IPS-20b (cell line): ENCODE measurements around the gene COPS3.
A peak's percentile ranks its signal among the peaks of the same experiment; 100 is the strongest.
"Not testable (repeated sequence)": the region's sequence is repeated elsewhere in the genome, so short reads cannot be mapped to it uniquely, and the experiment has no call there.

ENCODE experiments used
- H3K27ac ChIP-seq: one replicate; pipeline ENCODE4 v1.5.1; 2013; ENCODE audit warnings: low read length
- H3K27me3 ChIP-seq: 2 replicates; pipeline ENCODE4 v1.6.1; 2013; ENCODE audit warnings: mild to moderate bottlenecking, low read length, inconsistent platforms; ENCODE audit not compliant: insufficient read depth
- H3K36me3 ChIP-seq: 2 replicates; pipeline ENCODE4 v1.6.1; 2013; ENCODE audit warnings: low read depth, mild to moderate bottlenecking, inconsistent platforms, low read length, moderate library complexity; ENCODE audit not compliant: insufficient read depth
- H3K4me1 ChIP-seq: 2 replicates; pipeline ENCODE4 v1.6.1; 2013; ENCODE audit warnings: mild to moderate bottlenecking, control low read depth, inconsistent platforms, low read length, moderate library complexity; ENCODE audit not compliant: insufficient read depth
- H3K4me3 ChIP-seq: 2 replicates; pipeline ENCODE4 v1.5.1; 2013; ENCODE audit warnings: mild to moderate bottlenecking, low read length, inconsistent platforms
- H3K9ac ChIP-seq: 2 replicates; pipeline ENCODE4 v1.6.1; 2013; ENCODE audit warnings: low read depth, mild to moderate bottlenecking, inconsistent platforms, low read length, moderate library complexity
- H3K9me3 ChIP-seq: 2 replicates; pipeline ENCODE4 v1.6.1; 2013; ENCODE audit warnings: mild to moderate bottlenecking, low read depth, low read length, inconsistent platforms; ENCODE audit not compliant: insufficient read depth

Gene COPS3

DNA sequence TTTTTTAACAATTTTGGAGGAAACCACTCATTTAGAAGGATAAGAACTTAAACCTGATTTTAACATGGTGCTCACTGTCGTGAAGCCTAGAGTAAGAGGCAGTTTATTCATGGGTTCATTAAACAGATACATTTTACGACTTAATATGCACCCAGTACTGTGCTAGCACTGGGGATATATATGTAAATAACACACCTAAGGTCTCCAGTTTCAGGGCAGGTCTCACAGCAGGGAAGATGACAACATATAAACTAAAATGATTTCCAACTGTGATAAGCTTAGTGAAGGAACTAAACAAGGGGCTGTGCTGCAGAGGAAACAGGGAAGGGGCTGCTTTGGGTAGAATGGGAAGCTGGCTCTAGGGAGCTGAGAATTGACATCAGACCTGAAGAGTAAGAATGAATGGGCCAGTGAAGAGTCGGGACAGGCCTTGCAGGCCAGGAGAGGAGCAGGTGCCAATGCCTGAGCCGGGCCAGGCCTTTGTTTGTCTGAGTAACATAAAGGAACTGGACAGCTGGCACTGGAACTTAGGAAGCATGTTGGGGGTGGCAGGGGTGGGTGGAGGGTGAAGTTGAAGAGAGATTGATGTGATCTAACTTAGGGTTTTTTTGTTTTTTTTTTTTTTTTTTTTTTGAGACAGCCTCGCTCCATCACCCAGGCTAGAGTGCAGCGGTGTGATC lies 34.2 kb upstream of the COPS3 start:
- Histone ChIP-seq H3K27ac (no peak overlapping the region), H3K4me1 (no peaks in the 10 kb centered on the region; the same call in 1 of the 2 replicates), H3K27me3 (no peaks in the 10 kb centered on the region), H3K9me3 (no peaks in the 10 kb centered on the region), H3K4me3 (no peak overlapping the region), H3K36me3 (no peaks in the 10 kb centered on the region), H3K9ac (no peak overlapping the region)

- no peak overlapping the region for H3K27ac ChIP-seq
- H3K4me3 ChIP-seq = no peak overlapping the region
- no peak overlapping the region for H3K9ac ChIP-seq
- H3K27me3 ChIP-seq = no peaks in the 10 kb centered on the region
- no peaks in the 10 kb centered on the region for H3K9me3 ChIP-seq
- H3K4me1 ChIP-seq = no peaks in the 10 kb centered on the region; the same call in 1 of the 2 replicates
- no peaks in the 10 kb centered on the region for H3K36me3 ChIP-seq
These were observed 33.5 kb upstream of the COPS3 start for GRCh38 chr17:17314501-17315071.

DNA sequence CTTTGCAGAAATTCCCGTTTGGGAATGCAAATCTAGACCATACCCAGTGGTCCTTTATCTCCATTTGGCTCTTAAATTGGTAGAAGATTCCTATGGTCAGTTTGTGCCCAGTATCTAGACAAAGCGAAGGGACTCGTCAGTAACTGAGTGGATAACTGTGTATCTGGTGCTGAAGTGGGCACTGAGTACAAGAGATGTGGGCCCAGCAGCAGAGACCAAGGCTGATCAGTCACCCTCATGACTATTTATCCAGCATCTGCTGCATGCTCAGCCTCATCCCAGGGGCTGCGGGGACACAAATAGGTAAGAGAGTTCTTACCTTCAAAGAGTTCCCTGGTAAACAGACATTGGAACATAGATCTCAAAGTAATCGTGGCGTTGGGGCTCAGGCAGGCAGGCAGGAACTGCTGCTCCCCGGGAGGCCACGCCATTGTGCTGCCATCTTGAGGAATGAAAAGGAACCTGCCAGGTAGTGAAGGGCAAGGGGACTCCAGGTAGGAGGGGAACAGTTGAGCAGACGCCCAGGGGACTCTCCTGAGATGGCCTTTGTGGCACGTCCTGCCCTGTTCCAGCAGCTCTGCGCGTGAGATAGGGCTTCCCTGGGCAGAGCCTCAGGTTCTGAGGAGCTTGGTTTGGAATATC lies 32.4 kb upstream of the COPS3 start:
- H3K27me3 ChIP-seq = no peaks in the 10 kb centered on the region
- H3K9me3 ChIP-seq = no peaks in the 10 kb centered on the region
- H3K4me1 ChIP-seq = no peaks in the 10 kb centered on the region; the same call in 1 of the 2 replicates
- no peak overlapping the region for H3K4me3 ChIP-seq
- no peaks in the 10 kb centered on the region for H3K36me3 ChIP-seq
- no peak overlapping the region for H3K27ac ChIP-seq
- H3K9ac ChIP-seq = no peak overlapping the region

GRCh38 chr17:17309356-17309755 lies 28.3 kb upstream of the COPS3 start:
- Histone ChIP-seq H3K9ac (no peak overlapping the region), H3K27ac (no peak overlapping the region), H3K36me3 (no peaks in the 10 kb centered on the region), H3K4me3 (no peak overlapping the region), H3K27me3 (peaks cover 8% of the 10 kb centered on the region), H3K9me3 (no peaks in the 10 kb centered on the region), H3K4me1 (no peaks in the 10 kb centered on the region)

DNA sequence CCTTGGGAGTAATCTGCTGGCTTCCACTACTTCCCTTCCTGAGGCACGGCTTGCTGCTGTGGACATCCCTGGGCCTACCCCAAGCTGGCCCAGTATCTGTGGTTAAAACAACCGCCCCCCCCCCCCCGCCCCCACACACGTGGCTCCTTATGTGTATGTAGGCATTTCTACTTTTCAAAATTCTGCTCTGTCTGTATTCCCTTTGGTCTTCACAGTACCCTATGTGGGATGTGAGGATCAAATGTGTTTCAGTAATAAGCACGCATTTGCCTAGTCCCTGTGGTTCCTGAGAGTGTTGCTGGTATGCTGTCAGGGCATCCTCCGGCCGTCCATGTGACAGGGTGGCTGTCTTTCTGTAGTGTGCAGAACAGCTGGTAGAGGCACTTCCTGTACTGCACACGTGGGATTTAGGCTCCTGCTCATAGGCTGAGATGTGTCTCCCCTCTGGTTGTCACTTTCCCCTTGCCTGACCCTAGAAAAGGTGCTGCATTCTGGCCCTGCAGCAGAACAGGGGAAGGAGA lies 24.3 kb upstream of the COPS3 start:
- H3K4me3 ChIP-seq = no peak overlapping the region
- no peak overlapping the region for H3K27ac ChIP-seq
- peaks cover 15% of the 10 kb centered on the region for H3K27me3 ChIP-seq
- peaks cover 6% of the 10 kb centered on the region; the same call in 1 of the 2 replicates for H3K4me1 ChIP-seq
- no peaks in the 10 kb centered on the region for H3K9me3 ChIP-seq
- no peaks in the 10 kb centered on the region for H3K36me3 ChIP-seq
- H3K9ac ChIP-seq = no peak overlapping the region

DNA sequence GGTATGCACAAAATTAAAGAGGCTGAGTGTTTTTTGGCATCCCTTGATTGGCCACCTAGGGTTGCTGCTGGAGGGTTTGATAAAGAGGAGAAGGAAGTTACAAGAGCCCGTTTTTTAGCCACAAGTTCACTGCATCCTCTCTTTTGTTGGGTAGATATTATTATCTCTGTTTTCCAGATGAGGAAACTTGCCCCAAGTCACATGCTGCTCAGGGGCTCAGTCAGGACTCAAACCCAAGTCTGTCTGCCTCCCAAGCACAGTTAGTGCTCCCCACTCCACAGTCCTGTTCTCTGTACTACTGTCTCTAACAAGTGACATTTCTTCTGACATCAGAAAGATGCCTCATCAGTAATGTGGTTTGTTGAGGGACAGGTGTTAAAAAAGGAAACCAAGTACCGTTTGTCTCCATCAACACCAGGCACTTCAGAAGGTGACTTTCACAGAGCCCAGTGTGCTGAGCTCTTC lies 23.5 kb upstream of the COPS3 start:
- H3K9ac ChIP-seq = no peak overlapping the region; the same call in 1 of the 2 replicates
- H3K9me3 ChIP-seq = no peaks in the 10 kb centered on the region
- peaks cover 15% of the 10 kb centered on the region for H3K27me3 ChIP-seq
- peaks cover 6% of the 10 kb centered on the region; the same call in 1 of the 2 replicates for H3K4me1 ChIP-seq
- H3K4me3 ChIP-seq = peak overlapping the region; percentile 73
- H3K27ac ChIP-seq = no peak overlapping the region
- H3K36me3 ChIP-seq = no peaks in the 10 kb centered on the region

DNA sequence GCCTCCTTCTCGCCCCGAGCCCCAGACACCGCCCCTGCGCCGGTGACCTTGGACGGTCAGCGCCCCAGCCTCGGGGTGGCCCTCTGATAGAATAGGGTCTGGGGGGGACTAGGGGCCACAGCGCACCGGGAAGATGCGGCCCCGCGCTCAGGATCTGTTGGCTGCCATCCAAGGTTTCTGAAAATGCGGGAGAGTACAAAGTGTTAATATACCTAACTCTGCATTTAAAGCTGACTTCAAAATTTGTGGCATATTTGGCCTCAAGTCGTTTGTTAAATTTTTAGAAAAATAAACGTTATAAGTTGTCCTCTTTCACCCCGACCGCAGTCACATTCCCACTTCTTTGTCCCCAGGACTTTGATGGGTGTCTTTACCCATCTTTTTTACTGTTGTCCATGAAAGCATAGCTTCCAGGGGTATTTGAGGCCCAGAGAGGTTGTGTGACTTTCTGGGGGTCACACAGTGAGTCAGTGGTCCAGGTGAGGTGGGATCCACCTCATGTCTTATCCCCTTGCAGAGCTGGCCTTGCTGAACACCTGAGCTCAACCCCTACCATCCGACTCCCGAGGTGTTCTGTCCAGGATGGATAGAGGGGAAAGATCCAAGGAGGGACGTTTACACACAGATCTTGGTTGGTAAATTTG lies 22.9 kb upstream of the COPS3 start:
- Histone ChIP-seq H3K4me3 (peak overlapping the region; percentile 73), H3K4me1 (peaks cover 6% of the 10 kb centered on the region; the same call in 1 of the 2 replicates), H3K36me3 (no peaks in the 10 kb centered on the region), H3K9me3 (no peaks in the 10 kb centered on the region), H3K9ac (peak overlapping the region; percentile 19; the same call in 1 of the 2 replicates), H3K27ac (no peak overlapping the region), H3K27me3 (peaks cover 15% of the 10 kb centered on the region)

DNA sequence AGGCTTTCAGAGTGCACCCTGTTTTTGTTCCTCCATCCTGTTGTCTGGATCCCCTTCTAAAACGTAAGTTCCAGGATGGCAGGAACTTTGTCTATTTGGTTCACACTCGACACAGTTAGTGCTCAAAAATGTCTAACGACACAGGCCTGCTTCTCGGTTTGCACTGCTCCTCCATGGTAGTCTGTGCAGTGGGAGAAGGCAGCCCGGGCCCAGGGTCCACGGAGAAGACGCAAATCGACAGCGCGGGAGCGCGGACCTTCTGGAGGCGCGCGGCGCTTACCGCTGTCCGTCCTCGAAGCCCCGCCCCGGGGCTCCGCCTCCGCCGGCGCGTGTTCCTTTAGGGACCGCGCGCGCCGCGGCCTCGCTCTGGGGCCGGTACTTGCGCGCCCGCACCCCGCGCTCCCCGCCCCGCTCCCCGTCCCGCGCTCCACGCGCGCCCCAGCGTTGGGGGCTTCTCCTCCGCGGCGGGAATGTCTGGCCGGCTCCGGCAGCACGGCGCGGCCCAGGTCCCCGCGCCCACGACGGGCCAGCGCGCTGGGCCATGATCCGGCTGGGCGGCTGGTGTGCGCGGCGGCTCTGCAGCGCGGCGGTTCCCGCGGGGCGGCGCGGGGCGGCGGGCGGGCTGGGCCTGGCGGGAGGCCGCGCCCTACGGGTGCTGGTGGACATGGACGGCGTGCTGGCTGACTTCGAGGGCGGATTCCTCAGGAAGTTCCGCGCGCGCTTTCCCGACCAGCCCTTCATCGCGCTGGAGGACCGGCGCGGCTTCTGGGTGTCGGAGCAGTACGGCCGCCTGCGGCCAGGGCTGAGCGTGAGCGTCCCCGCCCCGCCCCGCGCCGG lies 22.2 kb upstream of the COPS3 start, which contains the start of gene NT5M:
Gene NT5M (plus strand): TSS at position 364 of the 837 bp plus-strand sequence. CDS start 178 bp downstream, at position 542.
- no peaks in the 10 kb centered on the region for H3K9me3 ChIP-seq
- peaks cover 15% of the 10 kb centered on the region for H3K27me3 ChIP-seq
- H3K36me3 ChIP-seq = no peaks in the 10 kb centered on the region
- H3K4me1 ChIP-seq = peaks cover 6% of the 10 kb centered on the region; the same call in 1 of the 2 replicates
- H3K27ac ChIP-seq = no peak within 1 kb of the TSS
- peak within 1 kb of the TSS; percentile 73 for H3K4me3 ChIP-seq
- peak within 1 kb of the TSS; percentile 65; the same call in 1 of the 2 replicates for H3K9ac ChIP-seq

GRCh38 chr17:17301659-17302058 lies 20.6 kb upstream of the COPS3 start:
- H3K9ac ChIP-seq = peak overlapping the region; percentile 56; the same call in 1 of the 2 replicates
- H3K9me3 ChIP-seq, H3K27ac ChIP-seq, H3K36me3 ChIP-seq, H3K4me1 ChIP-seq: not testable (repeated sequence)
- peak overlapping the region; percentile 81 for H3K4me3 ChIP-seq
- H3K27me3 ChIP-seq = peaks cover 15% of the 10 kb centered on the region

DNA sequence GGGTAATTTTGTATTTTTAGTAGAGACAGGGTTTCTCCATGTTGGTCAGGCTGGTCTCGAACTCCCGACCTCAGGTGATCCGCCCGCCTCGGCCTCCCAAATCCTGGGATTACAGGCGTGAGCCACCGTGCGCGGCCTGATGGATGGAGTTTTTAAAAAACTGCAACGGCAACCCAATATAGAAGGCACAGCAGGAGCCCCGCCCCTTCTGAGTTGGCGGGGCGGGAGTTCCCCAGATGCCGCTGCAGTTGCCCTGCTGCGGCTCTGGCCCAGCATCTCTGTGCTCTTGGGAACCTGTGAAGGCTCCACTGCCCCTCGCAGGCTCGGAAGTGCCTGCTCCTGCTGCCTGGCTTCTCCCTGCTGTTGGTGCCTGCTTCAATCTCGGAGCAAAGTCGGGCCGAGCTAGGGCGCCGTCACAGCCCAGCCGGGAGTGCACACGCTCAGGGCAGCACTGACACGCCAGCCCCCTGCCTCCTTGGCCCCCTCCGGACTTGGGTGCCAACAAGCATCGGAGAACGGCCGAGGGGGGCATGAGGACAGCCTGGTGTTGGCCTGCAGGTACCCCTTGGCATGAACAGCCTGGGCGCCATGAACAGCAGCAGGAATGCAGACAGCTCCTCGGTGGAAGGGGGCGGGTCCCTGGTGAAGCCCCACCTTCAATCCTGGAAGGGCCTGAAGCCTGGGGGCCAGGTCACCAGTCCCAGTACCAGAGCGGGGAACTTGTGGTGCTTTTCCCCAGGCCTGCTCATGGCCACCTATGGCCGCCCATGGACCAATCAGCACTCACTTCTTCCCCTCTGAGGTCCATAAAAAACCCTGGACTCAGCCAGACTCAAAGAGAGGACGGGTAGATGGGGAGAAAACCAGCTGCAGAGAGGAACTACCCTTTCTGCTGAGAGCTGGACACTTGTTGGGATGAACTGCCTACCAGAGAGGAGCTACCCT lies 19.9 kb upstream of the COPS3 start:
- peak overlapping the region; percentile 81 for H3K4me3 ChIP-seq

More for the DNA sequence above, 19.9 kb upstream of the COPS3 start:
- Histone ChIP-seq H3K36me3 (no peaks in the 10 kb centered on the region), H3K27ac (peak overlapping the region; percentile 13), H3K9ac (peak overlapping the region; percentile 56; the same call in 1 of the 2 replicates), H3K27me3 (peaks cover 15% of the 10 kb centered on the region), H3K4me1 (peaks cover 6% of the 10 kb centered on the region; the same call in 1 of the 2 replicates), H3K9me3 (no peaks in the 10 kb centered on the region)
